MCF 10A (cell line): ENCODE measurements around the gene GON7. TPM values are rescaled to one million over a fixed set of nuclear protein-coding genes. Genes with fewer than 3 reads are reported as not detected.
A peak's percentile ranks its signal among the peaks of the same experiment; 100 is the strongest.

Source experiments
- Bru-seq: library from RNA; stranded (reverse); fragments of 400-500 nt; gene quantifications from one replicate; lab custom pipeline; 2021; lab: Mats Ljungman, UMichigan
- BruChase-seq, 2 experiments: library from RNA; stranded (reverse); fragments of 400-500 nt; gene quantifications; one replicate each; lab custom pipeline; 2021; lab: Mats Ljungman, UMichigan
- BruUV-seq: library from RNA; stranded (reverse); fragments of 400-500 nt; replicated peaks from 2 replicates; lab custom pipeline; 2021; lab: Mats Ljungman, UMichigan
- CTCF ChIA-PET: fragments of 300-600 bp; sonication (Branson Sonifier 250); formaldehyde crosslinking; extraction: SDS; loops from one replicate; lab custom pipeline; 2021; ENCODE audit warnings: antibody characterized with exemption, inconsistent platforms; lab: Yijun Ruan, JAX
- POLR2A ChIA-PET: fragments of 300-600, 350-650 bp; sonication (Branson Sonifier 250); formaldehyde crosslinking; extraction: SDS; loops from one replicate; lab custom pipeline; 2020; ENCODE audit warnings: antibody characterized with exemption, inconsistent platforms; lab: Yijun Ruan, JAX
- DNase-seq: peaks from one replicate; pipeline ENCODE4 v3.0.0-alpha.2; 2018; ENCODE audit not compliant: unreplicated experiment
- H3K27ac Mint-ChIP-seq: one replicate; pipeline ENCODE4 v1.8.0; 2022; ENCODE audit warnings: mild to moderate bottlenecking, low read depth, mixed read lengths; ENCODE audit not compliant: unreplicated experiment
- H3K27me3 Mint-ChIP-seq: one replicate; pipeline ENCODE4 v1.8.0; 2022; ENCODE audit warnings: mixed read lengths; ENCODE audit not compliant: insufficient read depth, unreplicated experiment
- H3K36me3 Mint-ChIP-seq: one replicate; pipeline ENCODE4 v1.8.0; 2022; ENCODE audit warnings: mild to moderate bottlenecking, moderate library complexity, mixed read lengths; ENCODE audit not compliant: insufficient read depth, unreplicated experiment
- H3K4me1 Mint-ChIP-seq: one replicate; pipeline ENCODE4 v1.8.0; 2022; ENCODE audit warnings: mixed read lengths; ENCODE audit not compliant: insufficient read depth, unreplicated experiment
- H3K4me3 Mint-ChIP-seq: one replicate; pipeline ENCODE4 v1.8.0; 2022; ENCODE audit warnings: mild to moderate bottlenecking, moderate library complexity, mixed read lengths; ENCODE audit not compliant: unreplicated experiment
- H3K9me3 Mint-ChIP-seq: one replicate; pipeline ENCODE4 v1.8.0; 2022; ENCODE audit warnings: mixed read lengths; ENCODE audit not compliant: unreplicated experiment
- CTCF ChIP-seq: fragments of 200-600 bp; IDR thresholded peaks from one replicate; pipeline ENCODE4 v1.8.0; 2022; ENCODE audit warnings: antibody characterized with exemption, mild to moderate bottlenecking; ENCODE audit not compliant: unreplicated experiment
- intact Hi-C: fragments of 100-400 bp; cut with micrococcal nuclease; formaldehyde crosslinking; loops from 2 replicates; pipeline ENCODE4 v1.14.1; 2022
- long read RNA-seq: library from polyadenylated mRNA; stranded (forward); transcript quantifications from one replicate; pipeline ENCODE4 v2.0.0, GENCODE V29; 2022
- total RNA-seq: library from RNA; stranded (reverse); gene quantifications from 2 replicates; pipeline ENCODE4 v1.2.3, GENCODE V29; 2022

Gene GON7
- total RNA-seq (9.9 and 12.3 TPM in 2 replicates), Bru-seq, nascent RNA (percentile 56 among the genes with signal in this experiment), BruChase-seq, experiment 1, labeled RNA remaining after a 6-hour chase (percentile 81 among the genes with signal in this experiment), BruChase-seq, experiment 2, labeled RNA remaining after a 2-hour chase (percentile 68 among the genes with signal in this experiment)
- long read RNA-seq, transcript GON7-201 (2 exons, 1,154 nt), result major isoform, 26 of 26 reads
- long read RNA-seq, partial matches to known transcripts, result 0 of 26 reads
- long read RNA-seq, other reads (novel, unspliced or antisense), result 0 of 26 reads

- POLR2A ChIA-PET, result interaction anchor here (0.6 to 4.7 kb wide), 22 partner anchors 11 to 875 kb away, joined by 3 to 77 read pairs (median 5); partner anchors contain the start of genes DDX24, IFI27L1, LYSET and MOAP1
- CTCF ChIA-PET, result interaction anchor here (0.6 to 4.6 kb wide), 15 partner anchors 10 to 1649 kb away, joined by 3 to 18 read pairs (median 4); no protein-coding TSS in a partner anchor
- peak; percentile 98 for DNase-seq
- no peaks in the 10 kb centered on the region for H3K27me3 Mint-ChIP-seq
- no peak for TF ChIP-seq CTCF
- peaks cover 26% of the 10 kb centered on the region for H3K36me3 Mint-ChIP-seq
- peak within 1 kb of the TSS; percentile 98 for H3K27ac Mint-ChIP-seq
- no peaks in the 10 kb centered on the region for H3K9me3 Mint-ChIP-seq
- peaks cover 12% of the 10 kb centered on the region for H3K4me1 Mint-ChIP-seq
- BruUV-seq, result no TSS peak
- intact Hi-C loops, result loop anchor here (1.0 to 10.0 kb wide), 3 partner anchors 22 to 338 kb away; partner anchors contain the start of genes LYSET and MOAP1
- H3K4me3 Mint-ChIP-seq, result peak within 1 kb of the TSS; percentile 97
Observed at GRCh38 chr14:93206793-93207467, at the start of gene GON7, which contains the start of gene UBR7. Gene GON7, minus strand, starts transcription at chr14:93207065. Its CDS starts 28 bp downstream, at chr14:93207037. Gene UBR7, plus strand, starts transcription at chr14:93207256. Its CDS starts 36 bp downstream, at chr14:93207292.

- no peak for TF ChIP-seq CTCF
- BruUV-seq, result no TSS peak
- Mint-ChIP-seq H3K27me3 (no peaks in the 10 kb centered on the region), H3K36me3 (peaks cover 72% of the 10 kb centered on the region), H3K27ac (no peak overlapping the region), H3K4me1 (no peaks in the 10 kb centered on the region), H3K4me3 (no peak overlapping the region), H3K9me3 (no peaks in the 10 kb centered on the region)
- no peak for DNase-seq
- POLR2A ChIA-PET, result interaction anchor here (1.2 kb wide), 1 partner anchor 9 kb away, joined by 4 read pairs; no protein-coding TSS in a partner anchor
- intact Hi-C loops, result no loop called here
- CTCF ChIA-PET, result interaction anchor here (0.6 to 0.7 kb wide), 2 partner anchors 44 to 556 kb away, joined by 3 read pairs; no protein-coding TSS in a partner anchor
Observed at GRCh38 chr14:93249128-93249831, 42.4 kb upstream of the GON7 start.

GRCh38 chr14:93246534-93246933, 39.7 kb upstream of the GON7 start:
- CTCF ChIA-PET, result interaction anchor here (0.6 kb wide), 2 partner anchors 58 to 294 kb away, joined by 3 to 4 read pairs; no protein-coding TSS in a partner anchor
- H3K36me3 Mint-ChIP-seq, result peaks cover 81% of the 10 kb centered on the region
- POLR2A ChIA-PET, result no interaction called here

More at GRCh38 chr14:93246534-93246933, 39.7 kb upstream of the GON7 start:
- Mint-ChIP-seq H3K4me1 (no peaks in the 10 kb centered on the region), H3K9me3 (no peaks in the 10 kb centered on the region), H3K4me3 (no peak overlapping the region), H3K27ac (no peak overlapping the region), H3K27me3 (no peaks in the 10 kb centered on the region)
- TF ChIP-seq CTCF, result no peak
- DNase-seq, result no peak
- intact Hi-C loops, result no loop called here
- BruUV-seq, result no TSS peak
